Measurements from ENCODE around the gene CD93.

The CD93 gene

GRCh38 chr20:23120936-23121750 is 35.0 kb upstream of the CD93 start:
- peak; percentile 66 for DNase-seq

DNA sequence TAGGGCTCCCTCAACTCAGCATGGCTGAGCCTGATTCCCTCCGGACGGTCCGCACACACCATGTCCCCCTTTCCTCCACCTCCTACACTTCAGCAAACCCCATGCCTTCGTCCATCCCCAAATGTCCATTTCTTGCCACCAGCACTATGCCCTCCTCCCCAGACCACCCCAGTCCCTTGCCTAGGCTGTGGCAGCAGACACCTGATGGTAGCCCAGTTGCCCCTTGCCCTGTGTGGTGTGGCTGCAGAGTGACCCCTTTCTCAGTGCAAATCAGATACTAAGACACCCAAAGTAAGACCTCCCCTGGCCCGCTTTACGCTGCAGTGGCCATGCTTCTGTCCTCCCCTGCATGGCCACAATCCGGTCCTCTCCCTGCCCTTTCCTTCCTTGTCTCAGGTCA is 34.1 kb upstream of the CD93 start:
- DNase-seq = no peak

DNA sequence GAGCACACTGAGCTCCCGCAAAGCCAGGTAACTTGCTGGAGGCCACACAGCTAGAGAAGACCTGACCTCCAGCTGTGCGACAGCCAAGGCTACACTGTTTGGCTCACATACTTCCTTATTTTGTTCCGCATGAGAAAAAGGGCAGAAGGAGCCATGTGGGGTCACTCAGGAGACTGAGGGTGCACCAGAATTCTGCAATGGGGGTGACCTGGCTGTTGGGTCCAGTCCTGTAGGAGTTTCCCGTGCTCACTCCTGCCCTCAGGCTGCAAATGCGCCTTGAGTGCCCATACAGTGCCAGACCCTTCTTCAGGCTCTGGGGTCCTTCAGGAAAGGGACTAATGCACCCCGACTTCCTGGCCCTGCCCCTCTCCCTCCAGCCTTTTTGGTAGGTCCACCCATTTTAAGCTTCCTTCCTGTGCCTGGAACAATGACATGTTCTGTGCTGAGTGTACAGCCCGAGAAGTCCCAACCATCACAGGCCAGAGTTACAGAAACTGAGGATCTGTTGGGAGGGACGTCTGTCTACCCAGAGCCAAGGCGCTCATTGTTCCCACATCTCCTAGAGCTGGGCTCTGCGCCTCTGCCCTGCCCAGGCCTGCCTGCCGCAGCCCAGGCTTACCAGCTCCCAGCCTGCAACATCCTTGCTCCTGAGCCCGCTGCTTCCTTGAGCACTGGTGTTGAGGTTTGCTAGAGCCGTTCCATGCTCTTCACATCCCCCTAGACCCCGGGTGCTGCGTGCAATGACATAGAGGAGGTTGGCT is 33.5 kb upstream of the CD93 start:
- DNase-seq = no peak

GRCh38 chr20:23118766-23119165 is 32.6 kb upstream of the CD93 start:
- DNase-seq = no peak

GRCh38 chr20:23118144-23118543 is 32.0 kb upstream of the CD93 start:
- no peak for DNase-seq

DNA sequence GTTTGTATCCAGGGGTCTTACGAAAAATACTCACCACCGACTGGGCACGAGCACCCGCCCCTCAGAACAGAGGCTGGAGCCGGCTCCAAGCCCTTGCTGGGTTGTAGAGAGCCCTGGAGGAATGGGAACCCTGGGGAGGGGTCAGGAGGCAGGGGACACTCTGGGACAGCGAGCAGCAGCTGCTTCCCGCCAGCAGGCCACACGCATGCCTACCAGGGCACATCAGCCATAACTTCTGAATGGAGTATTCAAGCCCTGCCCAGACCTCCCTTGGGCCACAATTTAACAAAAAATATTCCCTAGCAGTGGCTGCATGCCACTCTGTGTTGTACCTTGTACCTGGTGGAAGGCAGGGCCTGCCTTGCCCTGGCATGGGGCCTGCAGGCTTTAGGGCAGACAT is 31.6 kb upstream of the CD93 start:
- no peak for DNase-seq

DNA sequence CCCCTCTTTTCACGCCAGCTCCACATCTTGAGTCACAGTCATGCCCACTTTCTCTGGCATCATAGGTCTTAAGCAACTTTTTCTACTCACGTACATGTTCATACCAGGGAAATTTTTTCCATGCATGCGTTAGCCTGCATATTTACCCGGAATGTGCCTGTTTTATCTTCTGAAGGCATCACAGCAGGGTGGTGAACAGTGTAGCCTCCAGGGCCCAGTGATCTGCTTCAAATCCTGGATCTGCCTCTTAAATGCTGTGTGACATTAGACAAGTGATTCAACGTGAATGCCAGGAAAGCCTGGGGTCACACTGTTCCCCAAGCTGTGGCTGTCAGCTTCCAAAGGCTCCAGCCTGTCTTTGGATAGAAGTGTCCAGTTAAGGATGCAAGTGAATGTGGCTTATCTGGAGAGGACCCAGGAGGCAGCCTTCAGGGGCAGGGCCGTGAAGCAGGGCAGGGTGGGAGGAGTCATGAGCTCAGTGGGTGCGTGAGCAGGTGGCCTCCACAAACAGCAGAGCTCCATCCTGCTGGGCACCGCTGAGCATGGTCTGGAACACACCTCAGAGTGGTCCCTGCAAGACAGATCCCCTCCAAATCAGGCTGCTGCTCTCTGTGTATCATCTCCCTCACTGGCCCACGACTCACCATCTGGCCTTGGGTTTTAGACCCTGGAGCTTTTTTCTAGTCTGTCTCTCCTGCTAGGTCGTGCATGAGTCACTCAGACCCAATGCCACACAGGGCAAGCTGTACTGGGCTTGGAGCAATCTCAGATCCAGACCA is 30.4 kb upstream of the CD93 start:
- no peak for DNase-seq

DNA sequence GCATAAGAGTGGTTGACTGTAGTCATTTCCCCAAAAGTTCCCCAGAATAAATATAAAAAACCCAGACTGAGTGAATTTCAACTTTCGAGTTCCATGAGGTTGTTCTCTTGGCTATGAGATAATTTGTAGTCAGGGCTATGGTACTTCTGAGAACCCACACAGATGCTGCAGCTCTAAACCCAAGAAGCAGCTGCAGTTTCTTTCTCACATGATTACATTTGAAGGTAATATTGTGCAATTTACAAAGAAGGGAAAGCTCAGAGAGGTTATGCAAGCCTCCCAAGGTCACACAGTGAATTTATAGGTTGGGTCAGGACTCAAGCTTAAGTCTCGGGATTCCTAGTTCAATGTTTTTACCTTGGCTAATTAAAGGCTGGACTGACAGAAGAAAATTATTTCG is 29.7 kb upstream of the CD93 start:
- peak; percentile 17 for DNase-seq

GRCh38 chr20:23114448-23115082 is 28.4 kb upstream of the CD93 start:
- no peak for DNase-seq

- DNase-seq = peak; percentile 30
These were observed 27.9 kb upstream of the CD93 start for GRCh38 chr20:23114018-23114417.

GRCh38 chr20:23112595-23112994 is 26.5 kb upstream of the CD93 start:
- DNase-seq = no peak

- DNase-seq = no peak
These were observed 25.8 kb upstream of the CD93 start for GRCh38 chr20:23111944-23112342.

DNA sequence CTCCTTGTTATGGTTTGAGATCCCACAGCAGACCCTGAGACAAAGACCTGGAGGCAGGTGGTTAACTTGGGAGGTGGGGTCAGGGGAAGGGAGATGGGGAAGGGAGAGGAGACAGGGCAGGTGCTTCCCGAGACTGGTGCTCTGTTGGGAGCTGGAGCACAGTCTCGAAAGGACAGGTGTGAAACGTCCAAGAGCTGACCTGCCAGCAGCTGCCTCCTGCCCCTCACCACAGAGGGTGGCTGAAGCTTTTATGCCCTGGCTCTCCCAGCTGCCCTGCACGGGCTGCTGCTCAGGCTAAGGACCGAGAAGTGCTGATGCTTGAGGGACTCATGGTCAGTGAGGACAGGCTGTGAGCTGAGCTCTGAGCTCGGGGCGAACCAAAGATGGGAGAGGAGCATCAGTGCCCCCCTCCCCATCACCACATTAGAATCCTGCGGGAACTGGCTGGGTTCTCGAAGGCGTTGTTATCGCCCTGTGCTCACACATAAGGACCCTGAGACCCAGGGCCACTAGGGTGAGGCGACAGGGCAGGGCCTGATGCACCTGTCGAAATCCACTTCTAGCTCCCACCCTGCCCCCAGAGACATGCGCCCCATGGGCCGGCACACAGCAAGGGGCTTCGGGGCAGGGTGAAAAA is 25.3 kb upstream of the CD93 start:
- DNase-seq = no peak

- DNase-seq = no peak
These were observed 22.7 kb upstream of the CD93 start for GRCh38 chr20:23108871-23109270.

DNA sequence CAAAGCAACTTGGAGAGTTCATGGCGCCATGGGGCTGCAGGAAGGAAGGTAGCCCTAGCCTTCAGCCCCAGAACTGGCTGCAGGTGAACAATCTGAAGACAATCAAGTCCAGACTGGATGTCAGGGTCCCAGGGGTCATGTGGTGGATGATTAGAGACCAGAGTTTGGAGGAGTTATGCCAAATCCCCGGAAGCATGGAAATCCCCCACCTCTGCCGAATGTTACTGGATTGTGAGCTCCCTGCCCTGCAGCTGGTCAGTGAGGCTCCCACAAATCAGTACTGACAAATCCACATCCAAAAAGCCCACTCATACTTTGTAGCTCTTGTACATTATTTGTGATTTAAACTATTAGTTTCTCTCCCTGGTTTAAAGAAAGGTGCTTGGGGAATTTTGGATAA is 21.3 kb upstream of the CD93 start:
- no peak for DNase-seq

- no peak for DNase-seq
These were observed 20.2 kb upstream of the CD93 start for GRCh38 chr20:23106271-23106851.

- no peak for DNase-seq
These were observed 19.1 kb upstream of the CD93 start for GRCh38 chr20:23105193-23105592.

DNA sequence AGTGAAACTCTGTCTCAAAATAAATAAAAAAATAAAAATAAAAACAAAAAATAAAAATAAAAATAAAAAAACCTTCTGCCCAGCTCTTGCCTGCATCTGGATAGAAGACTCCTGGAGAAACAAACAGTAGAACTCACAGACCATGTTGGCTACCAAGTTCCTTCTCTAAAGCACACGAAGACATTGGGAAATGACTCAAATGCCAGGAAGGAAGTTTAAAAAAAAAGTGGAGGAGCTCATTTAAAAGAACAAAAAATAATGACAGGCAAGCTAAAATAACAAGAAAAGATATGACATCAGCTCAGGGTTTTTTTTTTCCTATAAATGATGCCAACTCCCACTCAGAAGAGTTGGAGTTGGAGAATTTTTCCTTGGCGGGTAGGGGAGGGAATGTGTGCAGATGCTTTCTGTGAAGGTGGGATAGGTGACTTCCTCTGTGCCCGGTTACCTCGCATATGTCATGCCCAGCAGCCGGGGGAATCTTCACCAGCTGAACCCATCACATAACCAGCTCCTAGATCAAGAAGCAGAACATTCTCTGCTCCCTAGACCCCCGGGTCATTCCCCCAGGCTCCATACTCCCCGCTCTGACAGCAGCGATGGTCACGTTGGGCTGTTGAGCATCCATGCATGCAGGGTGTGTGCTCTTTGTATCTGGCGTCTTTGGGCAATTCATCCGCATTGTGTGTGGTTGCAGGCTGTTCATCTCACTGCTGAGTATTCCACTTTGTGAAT is 17.3 kb upstream of the CD93 start:
- DNase-seq = no peak

GRCh38 chr20:23101696-23102406 is 15.7 kb upstream of the CD93 start:
- DNase-seq = no peak

DNA sequence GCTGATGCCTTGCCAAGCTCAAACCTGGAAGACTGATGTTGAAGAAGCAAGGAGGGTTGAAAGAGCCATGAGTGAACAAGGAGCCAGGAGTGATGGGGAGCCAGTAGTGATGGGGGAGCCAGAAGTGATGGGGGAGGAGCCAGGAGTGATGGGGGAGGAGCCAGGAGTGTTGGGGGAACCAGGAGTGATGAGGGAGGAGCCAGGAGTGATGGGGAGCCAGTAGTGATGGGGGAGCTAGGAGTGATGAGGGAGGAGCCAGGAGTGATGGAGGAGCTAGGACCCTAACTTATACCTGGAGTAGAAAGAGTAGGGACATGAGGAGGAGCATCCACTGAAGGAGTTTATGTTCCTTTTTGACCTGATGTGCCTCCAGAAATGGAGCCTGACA is 14.6 kb upstream of the CD93 start:
- DNase-seq = no peak

All from OCI-M1 (cell line).